ENCODE data around the gene SS18L1.
"Not testable (repeated sequence)": the region's sequence is repeated elsewhere in the genome, so short reads cannot be mapped to it uniquely, and the experiment has no call there.

The SS18L1 gene

GRCh38 chr20:62142252-62143080, 1.1 kb upstream of the SS18L1 start:
- no peak for DNase-seq (ENCODE audit: low spot score)
- TF ChIP-seq CTCF (IDR thresholded peaks at IDR 0.05; ENCODE audit: borderline replicate concordance, control extremely low read depth, extremely low read depth, insufficient read depth, missing control alignments): no peak
- in situ Hi-C loops (cut with MboI; ENCODE audit: low sequenced_read_pairs, unreplicated experiment): loop anchor here (10.0 kb wide), 1 partner anchor 128 kb away; no protein-coding TSS in a partner anchor

GRCh38 chr20:62143957-62144825, 622 bp downstream of the SS18L1 start:
- DNase-seq (ENCODE audit: low spot score): peak; percentile 79
- TF ChIP-seq CTCF (IDR thresholded peaks at IDR 0.05; ENCODE audit: borderline replicate concordance, control extremely low read depth, extremely low read depth, insufficient read depth, missing control alignments): no peak
- in situ Hi-C loops (cut with MboI; ENCODE audit: low sequenced_read_pairs, unreplicated experiment): loop anchor here (10.0 kb wide), 1 partner anchor 129 kb away; no protein-coding TSS in a partner anchor

GRCh38 chr20:62145688-62146018, 2.1 kb downstream of the SS18L1 start:
- no peak for DNase-seq (ENCODE audit: low spot score)
- no peak for TF ChIP-seq CTCF (IDR thresholded peaks at IDR 0.05; ENCODE audit: borderline replicate concordance, control extremely low read depth, extremely low read depth, insufficient read depth, missing control alignments)
- in situ Hi-C loops (cut with MboI; ENCODE audit: low sequenced_read_pairs, unreplicated experiment): loop anchor here (10.0 kb wide), 1 partner anchor 131 kb away; no protein-coding TSS in a partner anchor

GRCh38 chr20:62146019-62146755, 2.6 kb downstream of the SS18L1 start:
- in situ Hi-C loops (cut with MboI; ENCODE audit: low sequenced_read_pairs, unreplicated experiment): loop anchor here (10.0 kb wide), 1 partner anchor 131 kb away; no protein-coding TSS in a partner anchor
- no peak for TF ChIP-seq CTCF (IDR thresholded peaks at IDR 0.05; ENCODE audit: borderline replicate concordance, control extremely low read depth, extremely low read depth, insufficient read depth, missing control alignments)
- DNase-seq (ENCODE audit: low spot score): no peak

- DNase-seq (ENCODE audit: low spot score): no peak
- in situ Hi-C loops (cut with MboI; ENCODE audit: low sequenced_read_pairs, unreplicated experiment): loop anchor here (10.0 kb wide), 1 partner anchor 132 kb away; no protein-coding TSS in a partner anchor
- TF ChIP-seq CTCF (IDR thresholded peaks at IDR 0.05; ENCODE audit: borderline replicate concordance, control extremely low read depth, extremely low read depth, insufficient read depth, missing control alignments): no peak
These were observed 3.6 kb downstream of the SS18L1 start for GRCh38 chr20:62147125-62147524.

GRCh38 chr20:62147528-62147927, 4.0 kb downstream of the SS18L1 start:
- DNase-seq (ENCODE audit: low spot score): no peak
- TF ChIP-seq CTCF (IDR thresholded peaks at IDR 0.05; ENCODE audit: borderline replicate concordance, control extremely low read depth, extremely low read depth, insufficient read depth, missing control alignments): no peak
- in situ Hi-C loops (cut with MboI; ENCODE audit: low sequenced_read_pairs, unreplicated experiment): loop anchor here (10.0 kb wide), 1 partner anchor 133 kb away; no protein-coding TSS in a partner anchor

GRCh38 chr20:62148383-62148782, 4.8 kb downstream of the SS18L1 start:
- not testable (repeated sequence) for DNase-seq (ENCODE audit: low spot score)
- in situ Hi-C loops (cut with MboI; ENCODE audit: low sequenced_read_pairs, unreplicated experiment): loop anchor here (10.0 kb wide), 1 partner anchor 134 kb away; no protein-coding TSS in a partner anchor

All from GM13976 (cell line).